SK-N-SH treated with all-trans-retinoic acid at 6 μM for 48 hours (cell line): ENCODE measurements around the gene SCRT2.

Source experiments
- ATAC-seq: fragments of 200-7000 bp; cut with Tn5 transposase; 3 replicates; pipeline ENCODE4 v1.9.1; 2020; ENCODE audit warnings: mild to moderate bottlenecking, moderate library complexity
- ARNTL ChIP-seq: fragments of 450-650 bp; formaldehyde crosslinking; IDR thresholded peaks from 2 replicates; pipeline ENCODE4 v1.5.0; 2020; ENCODE audit warnings: low read depth, mild to moderate bottlenecking, moderate library complexity, borderline replicate concordance
- BACH2 ChIP-seq: fragments of 250-450 bp; sonication (Bioruptor Pico); IDR thresholded peaks from 2 replicates; pipeline ENCODE4 v1.9.0; 2021; ENCODE audit warnings: mild to moderate bottlenecking, borderline replicate concordance
- CSDC2 ChIP-seq: fragments of 250-450 bp; sonication (Bioruptor Pico); IDR thresholded peaks from 2 replicates; pipeline ENCODE4 v1.5.0; 2020; ENCODE audit warnings: mild to moderate bottlenecking, moderate library complexity
- ESRRG ChIP-seq: fragments of 250-450 bp; sonication (Bioruptor Pico); IDR thresholded peaks from 2 replicates; pipeline ENCODE4 v1.6.1; 2021; ENCODE audit warnings: mild to moderate bottlenecking
- ISL1 ChIP-seq: fragments of 250-450 bp; sonication (Bioruptor Pico); IDR thresholded peaks from 2 replicates; pipeline ENCODE4 v2.1.2; 2022; ENCODE audit warnings: mild to moderate bottlenecking, moderate library complexity
- OSR1 ChIP-seq: fragments of 250-450 bp; sonication (Bioruptor Pico); IDR thresholded peaks from 2 replicates; pipeline ENCODE4 v1.8.0; 2022; ENCODE audit warnings: moderate library complexity, mild to moderate bottlenecking, inconsistent platforms
- PPARA ChIP-seq: fragments of 250-450 bp; sonication (Bioruptor Pico); IDR thresholded peaks from 2 replicates; pipeline ENCODE4 v1.5.0; 2020; ENCODE audit warnings: mild to moderate bottlenecking, borderline replicate concordance
- RARB ChIP-seq: fragments of 250-450 bp; sonication (Bioruptor Pico); IDR thresholded peaks from 2 replicates; pipeline ENCODE4 v1.8.0; 2021; ENCODE audit warnings: mild to moderate bottlenecking, moderate library complexity
- SNAI2 ChIP-seq: fragments of 250-450 bp; sonication (Bioruptor Pico); IDR thresholded peaks from 2 replicates; pipeline ENCODE4 v1.5.0; 2020; ENCODE audit warnings: mild to moderate bottlenecking, moderate library complexity
- TCF4 ChIP-seq: fragments of 250-450 bp; sonication (Bioruptor Pico); IDR thresholded peaks from 2 replicates; pipeline ENCODE4 v1.8.0; 2021; ENCODE audit warnings: mild to moderate bottlenecking, moderate library complexity, borderline replicate concordance
- ZC3H10 ChIP-seq: fragments of 250-450 bp; sonication (Bioruptor Pico); IDR thresholded peaks from 2 replicates; pipeline ENCODE4 v1.5.1; 2021; ENCODE audit warnings: mild to moderate bottlenecking, moderate library complexity
- ZFP3 ChIP-seq: fragments of 250-450 bp; sonication (Bioruptor Pico); IDR thresholded peaks from 2 replicates; pipeline ENCODE4 v1.5.0; 2020; ENCODE audit warnings: mild to moderate bottlenecking, moderate library complexity
- ZNF565 ChIP-seq: fragments of 450-650 bp; formaldehyde crosslinking; conservative IDR thresholded peaks from 2 replicates; pipeline ENCODE4 v1.5.0; 2020; ENCODE audit warnings: low read depth, mild to moderate bottlenecking, moderate library complexity
- ZNF70 ChIP-seq: fragments of 450-650 bp; formaldehyde crosslinking; IDR thresholded peaks from 2 replicates; pipeline ENCODE4 v1.5.0; 2020; ENCODE audit warnings: mild to moderate bottlenecking, moderate library complexity
- ZNF8 ChIP-seq: fragments of 450-650 bp; formaldehyde crosslinking; IDR thresholded peaks from 2 replicates; pipeline ENCODE4 v1.5.0; 2020; ENCODE audit warnings: mild to moderate bottlenecking, moderate library complexity
- TF ChIP-seq, protein P1 (sequence below): fragments of 250-450 bp; sonication (Bioruptor Pico); IDR thresholded peaks from 2 replicates; pipeline ENCODE4 v1.5.1; 2021; ENCODE audit warnings: mild to moderate bottlenecking, moderate library complexity
- TF ChIP-seq, protein P2 (sequence below): fragments of 250-450 bp; sonication (Bioruptor Pico); IDR thresholded peaks from 2 replicates; pipeline ENCODE4 v1.8.0; 2021; ENCODE audit warnings: low read depth, mild to moderate bottlenecking, moderate library complexity, borderline replicate concordance
- TF ChIP-seq, protein P3 (sequence below): fragments of 250-450 bp; sonication (Bioruptor Pico); IDR thresholded peaks from 2 replicates; pipeline ENCODE4 v1.5.1; 2020; ENCODE audit warnings: low read depth, mild to moderate bottlenecking, moderate library complexity
- TF ChIP-seq, protein P4 (sequence below): fragments of 250-450 bp; sonication (Bioruptor Pico); IDR thresholded peaks from 2 replicates; pipeline ENCODE4 v1.5.0; 2020; ENCODE audit warnings: mild to moderate bottlenecking, moderate library complexity

The SCRT2 gene

DNA sequence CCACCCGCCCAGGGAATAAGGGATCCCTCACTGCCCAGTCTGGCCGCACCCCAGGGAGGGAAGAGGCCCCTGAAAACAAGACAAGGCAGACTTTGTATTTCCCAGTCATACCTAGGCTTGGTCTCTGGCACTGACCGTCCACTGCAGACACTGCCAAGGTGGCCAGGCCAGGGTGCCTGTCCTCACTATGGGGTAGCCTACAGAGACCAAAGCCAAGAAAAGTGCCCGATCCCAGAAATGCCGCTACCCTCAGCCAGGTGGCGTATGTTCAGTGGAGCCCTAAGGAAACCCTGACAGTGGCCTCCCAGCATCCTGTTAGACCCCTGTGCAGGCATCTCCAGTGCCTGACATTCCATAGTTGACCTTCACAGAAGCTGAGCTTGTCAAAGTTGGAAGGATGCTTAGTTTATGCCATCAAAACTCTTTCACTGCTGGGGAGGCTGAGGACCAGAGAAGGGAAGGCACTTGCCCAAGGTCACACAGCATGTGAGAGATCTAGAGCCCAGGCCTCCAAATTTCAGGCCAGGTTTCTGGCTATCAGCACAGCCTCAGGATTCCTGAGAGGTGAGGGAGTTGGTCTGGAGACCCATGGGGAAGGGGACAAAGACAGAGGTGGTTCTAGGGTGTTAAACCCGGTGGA lies 2.5 kb downstream of the SCRT2 start (continued):
- TF ChIP-seq, protein P1, sequence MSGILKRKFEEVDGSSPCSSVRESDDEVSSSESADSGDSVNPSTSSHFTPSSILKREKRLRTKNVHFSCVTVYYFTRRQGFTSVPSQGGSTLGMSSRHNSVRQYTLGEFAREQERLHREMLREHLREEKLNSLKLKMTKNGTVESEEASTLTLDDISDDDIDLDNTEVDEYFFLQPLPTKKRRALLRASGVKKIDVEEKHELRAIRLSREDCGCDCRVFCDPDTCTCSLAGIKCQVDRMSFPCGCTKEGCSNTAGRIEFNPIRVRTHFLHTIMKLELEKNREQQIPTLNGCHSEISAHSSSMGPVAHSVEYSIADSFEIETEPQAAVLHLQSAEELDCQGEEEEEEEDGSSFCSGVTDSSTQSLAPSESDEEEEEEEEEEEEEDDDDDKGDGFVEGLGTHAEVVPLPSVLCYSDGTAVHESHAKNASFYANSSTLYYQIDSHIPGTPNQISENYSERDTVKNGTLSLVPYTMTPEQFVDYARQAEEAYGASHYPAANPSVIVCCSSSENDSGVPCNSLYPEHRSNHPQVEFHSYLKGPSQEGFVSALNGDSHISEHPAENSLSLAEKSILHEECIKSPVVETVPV: no peak
- TF ChIP-seq ZNF8 (no peak), CSDC2 (CRISPR knock-in tag) (no peak)
- TF ChIP-seq, all 23 proteins: peak for 0

DNA sequence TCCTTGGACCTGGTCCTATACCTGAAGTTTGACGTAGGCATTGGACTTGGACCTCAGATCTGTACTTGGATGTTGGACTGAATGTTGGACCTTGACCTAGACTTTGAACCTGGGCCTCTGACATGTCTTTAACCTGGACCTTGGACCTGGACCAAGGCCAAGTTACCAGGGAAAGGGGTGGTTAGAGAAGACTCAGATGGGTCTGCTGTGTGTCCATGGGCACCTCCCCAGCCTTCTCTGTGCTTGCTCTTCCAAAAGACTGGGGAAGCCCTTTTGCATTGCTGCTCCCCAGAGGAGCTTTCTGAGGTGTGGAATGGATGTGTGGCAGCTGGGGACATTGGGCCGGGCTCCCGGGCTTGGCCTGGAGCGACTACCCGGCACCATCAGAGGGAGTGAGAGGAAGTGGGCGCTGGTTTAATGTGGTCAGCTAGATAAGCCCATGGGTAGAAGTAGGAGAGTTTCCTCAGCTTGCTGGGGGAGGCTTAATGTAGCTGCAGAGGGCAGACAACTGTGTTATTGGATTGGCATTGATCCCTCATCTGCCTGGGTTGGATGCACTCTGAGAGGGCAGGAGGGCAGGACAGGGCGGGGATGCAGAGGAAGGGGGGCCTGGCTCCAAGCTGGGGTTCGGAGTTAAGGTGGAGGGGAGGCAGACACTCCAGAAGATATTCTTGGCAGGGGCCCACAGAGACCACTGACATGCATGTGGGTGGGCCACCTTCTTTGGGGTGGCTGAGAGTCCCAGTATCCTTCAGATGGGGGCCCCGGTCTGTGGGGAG lies 4.2 kb downstream of the SCRT2 start:
- TF ChIP-seq, protein P2, sequence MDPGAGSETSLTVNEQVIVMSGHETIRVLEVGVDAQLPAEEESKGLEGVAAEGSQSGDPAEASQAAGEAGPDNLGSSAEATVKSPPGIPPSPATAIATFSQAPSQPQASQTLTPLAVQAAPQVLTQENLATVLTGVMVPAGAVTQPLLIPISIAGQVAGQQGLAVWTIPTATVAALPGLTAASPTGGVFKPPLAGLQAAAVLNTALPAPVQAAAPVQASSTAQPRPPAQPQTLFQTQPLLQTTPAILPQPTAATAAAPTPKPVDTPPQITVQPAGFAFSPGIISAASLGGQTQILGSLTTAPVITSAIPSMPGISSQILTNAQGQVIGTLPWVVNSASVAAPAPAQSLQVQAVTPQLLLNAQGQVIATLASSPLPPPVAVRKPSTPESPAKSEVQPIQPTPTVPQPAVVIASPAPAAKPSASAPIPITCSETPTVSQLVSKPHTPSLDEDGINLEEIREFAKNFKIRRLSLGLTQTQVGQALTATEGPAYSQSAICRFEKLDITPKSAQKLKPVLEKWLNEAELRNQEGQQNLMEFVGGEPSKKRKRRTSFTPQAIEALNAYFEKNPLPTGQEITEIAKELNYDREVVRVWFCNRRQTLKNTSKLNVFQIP (CRISPR knock-in tag): no peak
- TF ChIP-seq ZNF70 (CRISPR knock-in tag) (no peak), ZNF8 (no peak), SNAI2 (CRISPR knock-in tag) (no peak)
- TF ChIP-seq, all 23 proteins: peak for 0

DNA sequence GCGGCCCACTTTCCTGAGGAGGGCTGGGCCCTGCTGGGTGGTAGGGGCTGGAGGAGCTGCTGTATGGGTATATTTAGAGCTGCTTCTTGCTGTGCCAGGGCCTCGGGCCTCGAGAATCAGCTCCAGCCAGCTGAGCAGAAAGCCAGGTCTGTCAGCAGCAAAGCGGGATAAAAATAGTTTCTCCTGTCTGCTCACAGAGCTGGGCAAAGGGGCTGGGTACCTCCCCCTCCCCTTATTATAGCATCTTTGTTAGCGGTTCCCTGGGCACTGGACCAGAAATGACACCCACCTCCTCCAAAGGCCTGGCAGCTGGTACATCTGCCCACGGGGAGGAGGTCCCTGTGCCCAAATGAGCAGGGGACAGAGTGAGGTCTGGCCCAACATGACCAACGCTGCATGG lies 6.0 kb downstream of the SCRT2 start:
- TF ChIP-seq ZNF70 (CRISPR knock-in tag) (no peak), OSR1 (CRISPR knock-in tag) (no peak), ZC3H10 (CRISPR knock-in tag) (no peak), ZFP3 (CRISPR knock-in tag) (no peak), SNAI2 (CRISPR knock-in tag) (no peak)
- ATAC-seq: no peak

More for the DNA sequence above, 4.2 kb downstream of the SCRT2 start:
- no peak for ATAC-seq

DNA sequence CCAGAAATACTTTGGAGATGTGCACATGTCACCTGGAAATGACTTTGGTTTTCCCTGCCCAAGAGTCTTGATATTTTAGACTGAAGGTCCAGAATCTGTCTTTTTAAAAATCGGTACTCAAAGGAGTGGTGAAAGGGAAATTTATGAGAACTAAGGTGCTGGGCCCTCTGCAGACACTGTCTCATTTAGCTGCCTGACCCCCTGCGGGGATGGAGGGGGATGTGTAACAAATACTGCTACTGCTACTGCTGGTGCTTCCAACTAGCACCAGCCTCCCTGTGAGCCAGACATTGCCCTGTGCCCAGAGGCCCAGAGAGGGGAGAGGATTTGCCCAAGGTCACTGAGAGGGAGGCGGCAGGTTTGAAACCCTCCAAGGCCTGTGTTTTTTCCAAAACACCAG lies 7.0 kb downstream of the SCRT2 start:
- no peak for ATAC-seq
- TF ChIP-seq CSDC2 (CRISPR knock-in tag): no peak
- TF ChIP-seq, protein P3, sequence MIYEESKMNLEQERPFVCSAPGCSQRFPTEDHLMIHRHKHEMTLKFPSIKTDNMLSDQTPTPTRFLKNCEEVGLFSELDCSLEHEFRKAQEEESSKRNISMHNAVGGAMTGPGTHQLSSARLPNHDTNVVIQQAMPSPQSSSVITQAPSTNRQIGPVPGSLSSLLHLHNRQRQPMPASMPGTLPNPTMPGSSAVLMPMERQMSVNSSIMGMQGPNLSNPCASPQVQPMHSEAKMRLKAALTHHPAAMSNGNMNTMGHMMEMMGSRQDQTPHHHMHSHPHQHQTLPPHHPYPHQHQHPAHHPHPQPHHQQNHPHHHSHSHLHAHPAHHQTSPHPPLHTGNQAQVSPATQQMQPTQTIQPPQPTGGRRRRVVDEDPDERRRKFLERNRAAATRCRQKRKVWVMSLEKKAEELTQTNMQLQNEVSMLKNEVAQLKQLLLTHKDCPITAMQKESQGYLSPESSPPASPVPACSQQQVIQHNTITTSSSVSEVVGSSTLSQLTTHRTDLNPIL: no peak
- no peak for TF ChIP-seq RARB
- TF ChIP-seq ESRRG (CRISPR knock-in tag): no peak
- TF ChIP-seq ZFP3 (CRISPR knock-in tag): no peak
- no peak for TF ChIP-seq TCF4 (CRISPR knock-in tag)
- TF ChIP-seq, protein P4, sequence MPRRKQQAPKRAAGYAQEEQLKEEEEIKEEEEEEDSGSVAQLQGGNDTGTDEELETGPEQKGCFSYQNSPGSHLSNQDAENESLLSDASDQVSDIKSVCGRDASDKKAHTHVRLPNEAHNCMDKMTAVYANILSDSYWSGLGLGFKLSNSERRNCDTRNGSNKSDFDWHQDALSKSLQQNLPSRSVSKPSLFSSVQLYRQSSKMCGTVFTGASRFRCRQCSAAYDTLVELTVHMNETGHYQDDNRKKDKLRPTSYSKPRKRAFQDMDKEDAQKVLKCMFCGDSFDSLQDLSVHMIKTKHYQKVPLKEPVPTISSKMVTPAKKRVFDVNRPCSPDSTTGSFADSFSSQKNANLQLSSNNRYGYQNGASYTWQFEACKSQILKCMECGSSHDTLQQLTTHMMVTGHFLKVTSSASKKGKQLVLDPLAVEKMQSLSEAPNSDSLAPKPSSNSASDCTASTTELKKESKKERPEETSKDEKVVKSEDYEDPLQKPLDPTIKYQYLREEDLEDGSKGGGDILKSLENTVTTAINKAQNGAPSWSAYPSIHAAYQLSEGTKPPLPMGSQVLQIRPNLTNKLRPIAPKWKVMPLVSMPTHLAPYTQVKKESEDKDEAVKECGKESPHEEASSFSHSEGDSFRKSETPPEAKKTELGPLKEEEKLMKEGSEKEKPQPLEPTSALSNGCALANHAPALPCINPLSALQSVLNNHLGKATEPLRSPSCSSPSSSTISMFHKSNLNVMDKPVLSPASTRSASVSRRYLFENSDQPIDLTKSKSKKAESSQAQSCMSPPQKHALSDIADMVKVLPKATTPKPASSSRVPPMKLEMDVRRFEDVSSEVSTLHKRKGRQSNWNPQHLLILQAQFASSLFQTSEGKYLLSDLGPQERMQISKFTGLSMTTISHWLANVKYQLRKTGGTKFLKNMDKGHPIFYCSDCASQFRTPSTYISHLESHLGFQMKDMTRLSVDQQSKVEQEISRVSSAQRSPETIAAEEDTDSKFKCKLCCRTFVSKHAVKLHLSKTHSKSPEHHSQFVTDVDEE: no peak
- TF ChIP-seq PPARA (CRISPR knock-in tag): no peak
- TF ChIP-seq OSR1 (CRISPR knock-in tag): no peak
- TF ChIP-seq BACH2 (CRISPR knock-in tag): no peak
- TF ChIP-seq ZNF70 (CRISPR knock-in tag): no peak
- TF ChIP-seq ISL1: no peak
- TF ChIP-seq ZNF8: no peak
- no peak for TF ChIP-seq ZC3H10 (CRISPR knock-in tag)
- TF ChIP-seq, protein P1: no peak
- TF ChIP-seq ARNTL (CRISPR knock-in tag): no peak
- TF ChIP-seq ZNF565: no peak
